GM19351 (cell line): ENCODE results near the gene ZSWIM1.
"Not testable (repeated sequence)": the region's sequence is repeated elsewhere in the genome, so short reads cannot be mapped to it uniquely, and the experiment has no call there.

Experiments
- ATAC-seq: cut with Tn5 transposase; IDR thresholded peaks from one replicate; pipeline ENCODE4 v1.9.1; 2021; ENCODE audit warnings: mild to moderate bottlenecking, moderate library complexity; ENCODE audit not compliant: unreplicated experiment

ZSWIM1 gene

DNA sequence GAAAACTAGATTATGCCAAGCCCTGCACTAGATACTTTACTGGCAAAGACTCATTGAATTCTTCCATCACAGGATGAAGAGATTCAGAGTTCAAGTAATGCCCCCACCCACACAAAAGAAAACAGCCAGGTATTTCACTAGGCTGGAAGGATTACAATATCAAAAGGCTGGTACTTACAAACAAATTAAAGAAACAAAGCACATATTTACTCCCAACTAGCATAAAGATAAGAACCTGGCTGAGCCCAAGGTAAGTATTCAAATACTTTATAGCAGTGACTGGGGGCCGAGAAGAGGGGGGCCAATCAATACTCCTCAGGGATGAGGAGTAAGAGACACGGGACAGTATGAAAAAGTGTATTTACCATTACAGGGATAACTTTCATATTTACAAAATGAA is 27.5 kb upstream of the ZSWIM1 start:
- no peak for ATAC-seq

DNA sequence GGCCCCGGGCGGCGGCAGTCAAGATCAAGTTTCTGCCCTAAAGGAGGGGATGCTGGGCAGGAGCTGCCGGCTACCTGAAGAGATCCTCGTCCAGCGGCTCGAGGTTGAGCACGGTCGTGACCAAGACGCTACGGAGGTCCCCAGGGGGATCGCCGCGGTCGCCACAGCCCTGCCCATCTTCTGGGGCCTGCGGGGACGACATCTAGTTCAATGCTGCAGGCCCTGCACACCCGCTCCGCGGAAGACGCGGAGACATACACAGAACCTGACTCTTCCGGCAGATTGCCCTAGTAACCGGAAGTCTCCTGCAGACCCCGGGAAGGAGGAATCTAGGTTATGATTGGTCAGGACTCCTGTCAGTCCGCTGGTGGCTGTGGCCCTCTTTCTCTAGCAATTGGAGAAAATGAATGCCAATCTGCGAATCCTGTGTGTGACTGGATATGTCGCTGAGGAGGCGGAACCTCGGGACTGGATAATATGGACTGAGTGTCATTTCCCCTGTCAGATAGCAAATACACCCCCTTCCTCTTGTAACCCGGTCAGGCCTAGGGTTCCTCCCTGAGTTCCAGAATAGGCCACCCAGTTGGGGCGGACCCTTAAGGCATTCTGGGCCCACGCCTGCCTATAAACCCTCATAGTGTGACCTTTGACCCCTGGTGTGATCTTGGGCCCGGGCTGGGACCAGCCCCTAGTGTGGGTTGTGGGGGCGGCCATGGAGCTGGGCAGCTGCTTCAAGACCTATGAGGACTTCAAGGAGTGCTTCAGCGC is 23.7 kb upstream of the ZSWIM1 start, which contains the start of the genes ACOT8 and ZSWIM3:
TSS of gene ACOT8 (minus strand) at position 279 of the 768 bp plus-strand sequence. CDS start at position 202, 77 bp downstream.
TSS of gene ZSWIM3 (plus strand) at position 501 of the 768 bp plus-strand sequence. CDS start at position 713, 212 bp downstream.
- peak; percentile 95 for ATAC-seq

DNA sequence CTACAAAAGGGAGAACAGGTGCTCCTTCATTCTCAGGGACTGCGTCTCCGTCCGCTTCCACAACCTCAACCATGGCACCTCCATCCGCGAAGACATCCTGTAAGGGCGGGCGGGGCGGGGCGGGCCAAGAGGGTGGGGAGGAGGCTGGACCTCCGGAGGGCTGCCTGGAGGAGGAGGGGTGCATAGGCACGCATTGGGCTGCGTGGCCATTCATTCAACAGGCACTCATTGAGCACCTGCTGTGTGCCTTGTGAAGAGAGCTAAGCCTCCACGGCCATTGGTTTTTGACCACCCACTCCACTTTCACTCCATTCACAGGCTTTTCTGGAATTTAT is 23.2 kb upstream of the ZSWIM1 start:
- peak; percentile 34 for ATAC-seq

DNA sequence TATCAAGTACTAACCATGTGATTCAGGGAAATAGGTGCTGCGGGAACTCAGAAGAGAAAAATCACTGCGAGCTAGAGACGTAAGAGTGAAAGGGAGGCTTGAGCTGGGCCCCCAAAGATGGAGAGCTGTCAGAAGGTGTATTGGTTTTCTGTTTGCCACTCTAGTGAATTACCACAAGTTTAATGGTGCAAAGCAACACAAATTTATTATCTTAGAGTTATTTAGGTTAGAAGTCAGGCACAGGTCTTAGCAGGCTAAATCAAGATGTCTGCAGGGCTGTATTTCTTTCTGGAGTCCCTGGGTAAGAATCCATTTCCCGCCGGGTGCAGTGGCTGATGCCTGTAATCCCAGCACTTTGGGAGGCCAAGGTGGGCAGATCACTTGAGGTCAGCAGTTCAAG is 21.1 kb upstream of the ZSWIM1 start:
- no peak for ATAC-seq

DNA sequence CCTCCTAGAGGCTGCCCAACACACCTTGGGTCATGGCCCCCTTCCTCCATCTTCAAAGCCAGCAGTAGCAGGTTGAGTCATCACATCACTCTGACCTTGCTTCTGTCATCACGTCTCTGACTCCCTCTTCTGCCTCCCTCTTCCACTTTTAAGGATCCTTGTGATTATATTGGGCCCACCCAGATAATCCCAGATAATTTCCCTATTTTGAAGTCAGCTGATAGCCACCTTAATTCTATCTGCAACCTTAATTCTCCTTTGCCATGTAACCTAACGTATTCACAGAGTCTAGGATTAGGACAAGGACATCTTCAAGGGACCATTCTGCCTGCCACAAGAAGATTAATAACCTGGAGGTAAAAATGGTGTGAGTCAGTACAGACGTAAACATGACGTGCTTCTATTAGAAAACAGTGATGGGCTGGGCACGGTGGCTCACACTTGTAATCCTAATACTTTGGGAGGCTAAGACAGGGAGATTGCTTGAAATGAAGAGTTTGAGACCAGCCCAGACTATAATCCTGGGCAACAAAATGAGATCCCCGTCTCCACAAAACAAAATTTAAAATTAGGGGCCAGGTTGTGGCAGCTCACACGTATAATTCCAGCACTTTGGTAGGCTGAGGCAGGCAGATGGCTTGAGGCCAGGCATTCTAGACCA is 20.3 kb upstream of the ZSWIM1 start:
- no peak for ATAC-seq

DNA sequence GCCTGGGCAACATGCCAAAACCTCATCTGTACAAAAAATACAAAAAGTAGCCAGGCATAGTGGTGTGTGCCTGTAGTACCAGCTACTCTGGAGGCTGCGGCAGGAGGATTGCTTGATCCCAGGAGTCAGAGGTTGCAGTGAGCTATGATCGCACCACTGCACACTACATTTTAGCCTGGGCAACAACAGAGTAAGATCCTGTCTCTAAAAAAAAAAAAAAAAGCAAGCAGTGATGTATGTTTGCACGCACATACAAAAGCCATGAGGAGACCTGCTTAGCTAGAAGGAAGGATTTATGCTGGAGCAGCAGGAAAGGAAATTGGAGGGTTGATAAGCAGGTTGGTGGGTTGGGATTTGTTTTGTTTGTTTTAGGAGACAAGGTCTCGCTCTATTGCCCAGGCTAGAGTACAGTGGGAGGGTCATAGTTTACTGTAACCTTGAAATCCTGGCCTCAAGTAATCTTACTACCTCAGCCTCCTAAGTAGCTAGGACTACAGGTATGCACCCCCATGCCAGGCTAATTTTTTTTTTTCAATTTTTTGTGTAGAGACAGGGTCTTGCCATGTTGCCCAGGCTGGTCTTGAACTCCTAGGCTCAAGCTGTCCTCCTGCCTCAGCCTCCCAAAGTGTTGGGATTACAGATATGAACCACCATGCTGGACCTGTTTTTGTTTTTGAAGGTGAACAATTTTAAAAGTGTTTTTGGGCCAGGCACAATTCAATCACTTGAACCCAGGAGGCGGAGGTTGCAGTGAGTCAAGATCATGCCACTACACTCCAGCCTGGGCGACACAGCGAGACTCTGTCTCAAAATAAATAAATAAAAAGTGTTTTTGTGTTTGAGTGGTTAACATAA is 19.6 kb upstream of the ZSWIM1 start:
- no peak for ATAC-seq

DNA sequence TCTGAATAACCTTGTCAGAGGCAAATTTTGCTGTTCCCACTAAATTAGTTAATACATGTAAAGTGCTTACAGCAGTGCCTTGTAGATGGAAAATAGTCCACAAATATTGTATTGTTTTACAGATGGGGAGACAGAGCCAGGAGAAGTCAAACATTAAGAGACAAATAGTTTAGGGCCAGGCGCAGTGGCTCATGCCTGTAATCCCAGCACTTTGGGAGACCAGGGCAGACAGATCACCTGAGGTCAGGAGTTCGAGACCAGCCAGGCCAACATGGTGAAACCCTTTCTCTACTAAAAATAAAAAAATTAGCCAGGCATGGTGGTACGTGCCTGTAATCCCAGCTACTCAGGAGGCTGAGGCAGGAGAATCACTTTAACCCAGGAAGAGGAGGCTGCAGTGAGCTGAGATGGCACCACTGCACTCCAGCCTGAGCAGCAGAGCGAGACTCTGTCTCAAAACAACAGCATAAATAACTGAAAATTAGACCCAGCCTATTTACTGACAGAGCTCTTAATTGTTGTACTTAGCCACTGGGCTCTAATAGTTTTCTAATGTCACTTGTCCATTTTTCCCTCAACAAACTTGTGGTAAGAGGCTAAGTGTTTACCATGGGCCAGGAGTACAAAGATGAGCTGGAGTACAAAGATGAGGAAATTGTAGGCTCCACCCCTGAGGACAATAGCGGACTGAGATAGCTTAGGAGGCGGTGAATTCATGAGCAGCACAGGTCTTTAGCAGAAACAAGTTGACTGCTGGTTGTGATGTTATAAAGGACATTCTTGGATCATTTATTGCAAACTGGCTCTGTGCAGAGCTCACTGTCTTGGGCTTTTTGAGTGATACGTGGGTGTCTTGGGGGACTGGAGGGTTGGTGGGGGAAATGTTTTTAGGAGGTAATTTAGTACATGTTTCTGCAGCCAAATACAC is 17.2 kb upstream of the ZSWIM1 start:
- ATAC-seq = no peak

DNA sequence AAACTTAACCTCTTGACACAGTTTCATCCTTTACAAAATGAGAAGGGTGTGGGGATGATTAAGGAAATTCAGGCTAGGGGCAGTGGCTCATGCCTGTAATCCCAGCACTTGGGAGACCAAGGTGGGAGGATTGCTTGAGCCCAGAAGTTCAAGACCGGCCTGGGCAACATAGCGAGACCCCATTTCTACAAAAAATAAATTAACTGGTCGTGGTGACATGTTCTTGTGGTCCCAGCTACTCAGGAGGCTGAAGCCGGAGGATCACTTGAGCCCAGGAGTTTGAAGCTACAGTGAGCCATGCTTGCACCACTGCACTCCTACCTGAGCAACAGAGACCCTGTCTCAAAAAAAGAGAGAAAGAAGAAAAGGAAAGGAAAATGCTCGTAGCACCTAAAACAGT is 14.6 kb upstream of the ZSWIM1 start:
- ATAC-seq = no peak

DNA sequence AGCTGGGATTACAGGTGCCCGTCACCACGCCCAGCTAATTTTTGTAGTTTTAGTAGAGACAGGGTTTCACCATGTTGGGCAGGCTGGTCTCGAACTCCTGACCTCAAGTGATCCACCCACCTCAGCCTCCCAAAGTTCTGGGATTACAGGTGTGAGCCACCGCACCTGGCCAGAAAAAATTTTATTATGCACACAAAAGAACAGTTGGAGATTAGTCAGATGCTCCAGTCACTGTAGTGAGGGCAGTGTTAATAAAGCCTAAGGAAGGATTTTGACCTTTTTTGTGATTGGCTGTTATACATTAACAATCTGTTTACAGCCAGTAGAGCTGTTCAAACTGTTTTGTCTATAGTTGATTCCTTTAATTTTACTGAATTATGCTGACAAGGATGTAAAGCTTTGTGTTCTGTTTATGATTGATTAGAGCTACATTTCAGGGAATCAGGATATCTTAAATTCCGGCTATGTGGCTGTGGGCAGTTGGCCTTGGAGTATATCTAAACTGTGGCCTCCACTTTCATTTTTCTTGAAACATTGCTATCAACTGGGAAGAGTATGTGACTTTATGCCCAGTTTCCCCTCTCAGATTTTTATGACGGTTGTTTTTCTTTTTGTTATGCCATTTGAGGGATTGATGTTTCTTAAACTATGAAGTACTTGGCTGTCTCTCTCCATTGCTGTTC is 13.8 kb upstream of the ZSWIM1 start:
- ATAC-seq = no peak

DNA sequence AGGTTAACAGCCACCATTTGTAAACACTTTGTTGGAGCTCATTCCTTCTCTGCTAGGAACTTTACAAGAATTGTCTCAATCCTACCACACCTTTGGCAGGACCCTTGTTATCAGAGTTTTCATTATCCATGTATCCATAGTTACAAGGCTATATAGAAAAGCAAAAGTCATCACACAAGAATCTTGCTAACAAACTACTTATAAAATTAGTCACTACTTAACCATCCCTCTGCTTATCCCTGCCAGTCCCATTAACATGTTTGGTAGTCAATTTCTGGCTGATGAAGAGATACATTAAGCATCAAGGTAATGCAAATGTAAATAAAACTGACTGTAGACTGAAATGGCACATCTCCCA is 13.2 kb upstream of the ZSWIM1 start:
- ATAC-seq = no peak

DNA sequence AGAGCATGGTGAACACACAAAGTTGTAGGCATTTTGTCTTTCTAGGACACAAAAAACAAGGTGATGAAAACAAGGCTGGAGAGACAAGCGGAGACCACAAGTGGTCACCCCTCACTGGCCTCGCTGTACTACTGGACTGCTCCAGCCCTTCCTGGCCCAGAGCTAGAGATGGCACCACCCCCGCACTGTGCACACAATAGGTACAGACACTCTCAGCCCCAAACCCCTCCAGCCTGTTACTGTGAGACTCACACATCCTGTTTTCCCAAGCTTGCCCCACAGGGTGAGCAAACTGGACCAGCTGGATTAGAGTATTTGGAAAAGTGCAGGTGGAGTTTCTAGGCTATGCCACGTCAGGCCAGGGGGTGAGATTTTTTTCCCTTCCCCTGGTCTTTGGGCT is 8.4 kb upstream of the ZSWIM1 start:
- ATAC-seq = no peak

DNA sequence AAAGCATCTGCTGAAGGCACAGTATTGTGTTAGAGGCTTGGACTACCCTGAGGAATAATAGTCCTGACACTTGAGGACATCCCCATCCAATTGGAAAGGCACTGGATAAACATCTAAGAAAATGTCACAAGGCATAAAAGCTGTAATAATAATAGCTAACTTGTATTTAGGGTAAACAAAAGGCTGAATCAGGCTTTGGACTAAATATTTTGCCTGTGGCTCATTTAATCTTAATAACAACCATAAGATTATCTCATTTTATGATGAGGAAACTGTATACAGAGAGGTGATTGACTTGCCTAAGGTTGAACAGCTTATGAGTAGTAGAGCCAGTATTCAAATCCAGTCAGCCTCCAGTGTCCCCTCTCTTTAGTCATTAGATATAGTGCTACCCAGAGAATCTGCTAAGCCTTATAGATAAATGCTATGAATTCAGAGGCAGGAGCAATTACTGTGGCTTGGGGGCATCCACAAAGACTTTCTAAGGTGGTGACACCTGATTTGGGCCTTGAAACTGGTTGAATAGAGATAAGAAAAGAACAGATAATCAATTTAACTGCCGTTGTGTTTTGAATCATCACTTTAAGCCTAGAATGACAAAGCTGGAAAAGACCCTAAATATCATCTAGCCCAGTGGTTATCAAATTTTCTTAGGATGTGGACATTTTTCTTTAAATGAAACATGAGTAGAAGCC is 7.5 kb upstream of the ZSWIM1 start:
- no peak for ATAC-seq

DNA sequence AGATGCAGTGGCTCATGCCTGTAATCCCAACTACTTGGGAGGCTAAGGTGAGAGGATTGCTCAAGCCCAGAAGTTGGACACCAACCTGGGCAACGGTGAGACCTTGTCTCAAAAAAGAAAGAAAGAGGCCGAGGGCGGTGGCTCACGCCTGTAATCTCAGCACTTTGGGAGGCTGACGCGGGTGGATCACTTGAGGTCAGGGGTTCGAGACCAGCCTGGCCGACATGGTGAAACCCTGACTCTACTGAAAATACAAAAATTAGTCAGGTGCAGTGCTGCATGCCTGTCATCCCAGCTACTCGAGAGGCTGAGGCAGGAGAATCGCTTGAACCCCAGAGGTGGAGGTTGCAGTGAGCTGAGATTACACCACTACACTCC is 6.9 kb upstream of the ZSWIM1 start:
- ATAC-seq = not testable (repeated sequence)

DNA sequence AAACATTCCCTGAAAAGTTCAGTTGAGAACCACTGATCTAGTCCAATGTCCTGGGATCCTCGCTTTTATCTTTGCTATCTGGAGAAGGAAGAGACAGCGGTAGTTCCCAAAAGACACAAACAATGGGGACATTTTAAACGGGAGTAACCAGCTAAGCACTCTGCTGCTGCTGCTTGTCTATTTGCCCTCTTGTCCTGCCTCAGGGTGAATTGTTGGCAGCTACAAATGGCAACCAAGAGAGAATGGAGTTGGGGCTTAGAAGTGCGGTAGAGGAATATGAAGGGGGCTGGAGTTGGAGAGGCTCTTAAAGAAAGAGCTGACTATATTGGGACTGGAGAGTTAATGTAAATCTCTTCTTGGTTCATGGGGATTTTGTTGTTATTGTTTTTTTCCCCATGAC is 6.5 kb upstream of the ZSWIM1 start:
- ATAC-seq = no peak

DNA sequence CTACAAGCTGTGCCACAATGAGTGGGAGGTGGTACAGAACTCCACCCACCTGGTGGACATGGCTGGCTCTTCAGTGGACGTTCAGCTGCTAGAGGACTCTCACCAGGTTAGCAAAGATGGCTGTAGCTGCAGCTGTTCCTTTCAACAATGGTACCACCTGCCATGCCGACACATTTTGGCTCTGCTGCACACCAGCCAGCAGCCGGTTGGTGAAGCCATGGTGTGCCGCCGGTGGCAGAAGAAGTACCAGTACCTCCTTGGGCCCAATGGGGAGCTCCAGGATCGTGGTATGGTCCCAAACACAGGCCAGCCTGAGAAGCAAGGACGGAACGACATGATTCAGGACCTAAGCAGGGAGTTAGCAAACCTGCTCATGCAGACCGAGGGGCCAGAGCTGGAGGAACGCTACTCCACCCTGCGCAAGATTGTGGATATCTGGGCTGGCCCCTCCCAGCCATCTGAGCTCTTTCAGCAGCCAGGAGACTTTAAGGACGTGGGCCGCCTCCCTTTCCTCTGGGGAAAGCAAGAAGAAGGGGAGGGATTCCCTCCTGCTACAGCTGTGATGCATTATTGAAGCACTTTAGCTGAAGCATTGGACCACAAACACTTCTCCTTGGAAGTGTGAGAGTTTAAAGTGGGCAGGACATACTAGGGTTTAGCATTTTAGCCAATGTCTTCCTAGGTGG is 2.8 kb upstream of the ZSWIM1 start:
- ATAC-seq = no peak

DNA sequence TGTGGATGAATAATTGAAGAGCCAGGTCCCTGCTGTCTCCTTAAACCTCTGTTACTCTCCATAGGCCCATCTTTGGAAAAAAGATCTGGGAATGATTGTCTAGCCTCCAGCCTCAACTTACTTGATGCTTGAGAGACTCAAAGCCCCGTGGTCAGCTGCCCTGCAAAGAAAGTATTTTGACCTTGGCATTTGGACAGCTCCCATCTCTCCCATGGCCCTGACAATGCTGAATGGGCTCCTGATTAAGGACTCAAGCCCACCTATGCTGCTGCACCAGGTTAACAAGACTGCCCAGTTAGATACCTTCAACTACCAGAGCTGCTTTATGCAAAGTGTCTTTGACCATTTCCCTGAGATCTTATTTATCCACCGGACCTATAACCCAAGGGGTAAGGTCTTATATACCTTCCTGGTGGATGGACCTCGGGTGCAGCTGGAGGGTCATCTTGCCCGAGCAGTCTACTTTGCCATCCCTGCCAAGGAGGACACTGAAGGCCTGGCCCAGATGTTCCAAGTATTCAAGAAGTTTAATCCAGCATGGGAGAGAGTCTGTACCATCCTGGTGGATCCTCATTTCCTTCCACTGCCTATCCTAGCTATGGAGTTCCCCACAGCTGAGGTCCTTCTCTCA is 1.6 kb downstream of the ZSWIM1 start:
- no peak for ATAC-seq

DNA sequence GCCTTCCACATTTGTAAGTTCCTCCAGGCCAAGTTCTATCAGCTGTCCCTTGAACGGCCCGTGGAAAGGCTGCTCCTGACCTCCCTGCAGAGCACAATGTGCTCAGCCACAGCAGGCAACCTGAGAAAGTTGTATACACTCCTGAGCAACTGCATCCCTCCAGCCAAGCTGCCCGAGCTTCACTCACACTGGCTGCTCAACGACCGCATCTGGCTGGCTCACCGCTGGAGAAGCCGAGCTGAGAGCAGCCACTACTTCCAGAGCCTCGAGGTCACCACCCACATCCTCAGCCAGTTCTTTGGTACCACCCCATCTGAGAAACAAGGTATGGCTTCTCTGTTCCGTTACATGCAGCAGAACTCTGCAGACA is 2.1 kb downstream of the ZSWIM1 start:
- no peak for ATAC-seq

DNA sequence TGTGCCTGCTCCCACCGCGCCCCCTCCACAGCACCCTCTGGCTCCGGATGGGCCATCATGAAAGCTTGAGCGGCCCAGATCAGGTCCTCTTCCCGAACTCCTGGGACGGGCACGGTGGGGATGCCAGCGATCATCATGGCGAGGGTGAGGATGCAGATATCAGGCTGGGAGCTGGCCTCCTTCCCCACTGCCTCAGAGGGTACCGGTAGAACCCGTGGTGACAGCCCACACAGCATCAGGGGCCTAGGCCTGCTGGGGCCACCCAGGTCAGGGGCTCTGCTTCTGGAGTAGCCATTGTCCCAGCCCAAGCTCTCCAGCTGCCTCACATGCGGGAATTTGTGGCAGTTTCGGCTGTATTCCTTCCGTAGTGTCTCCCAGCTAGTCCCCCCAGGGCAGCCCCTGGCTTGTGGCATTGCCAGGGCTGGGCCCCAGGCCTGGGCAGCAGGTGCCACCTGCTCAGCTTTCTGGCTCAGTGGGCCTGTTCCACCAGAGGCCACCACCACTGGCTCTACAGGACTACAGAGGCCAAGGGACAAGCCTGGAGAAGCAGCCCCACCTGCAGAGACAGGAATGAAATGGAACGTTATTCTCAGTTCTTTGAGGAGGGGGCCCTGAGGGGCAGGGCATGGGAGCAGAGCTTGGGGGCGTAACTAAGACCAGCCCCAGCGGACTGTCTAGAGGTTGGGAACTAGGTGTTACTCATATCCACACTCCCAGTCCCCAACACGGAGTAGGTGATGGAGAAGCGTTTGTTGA is 5.7 kb downstream of the ZSWIM1 start:
- ATAC-seq = no peak
